Measurements from ENCODE around the gene DCP2. TPM values are rescaled to one million over a fixed set of nuclear protein-coding genes. Genes with fewer than 3 reads are reported as not detected.
A peak's percentile ranks its signal among the peaks of the same experiment; 100 is the strongest.

The DCP2 gene
- total RNA-seq, result 96.1 and 96.8 TPM in 2 replicates
- long read RNA-seq, full-length matches to known transcripts, result 19 of 57 reads
- long read RNA-seq, partial matches to known transcripts, result 18 of 57 reads
- long read RNA-seq, other reads (novel, unspliced or antisense), result 20 of 57 reads

- peak within 1 kb of the TSS; percentile 98 for H3K27ac Mint-ChIP-seq (ENCODE audit: unreplicated experiment)
- peak; percentile 85 for DNase-seq (ENCODE audit: low read depth, low spot score)
- no peaks in the 10 kb centered on the region for H3K27me3 Mint-ChIP-seq (ENCODE audit: low read depth)
- peaks cover 41% of the 10 kb centered on the region for H3K4me1 Mint-ChIP-seq
- no peak for TF ChIP-seq CTCF (conservative IDR thresholded peaks at IDR 0.05)
- H3K9me3 Mint-ChIP-seq, result no peaks in the 10 kb centered on the region
- H3K36me3 Mint-ChIP-seq (ENCODE audit: low read depth), result no peaks in the 10 kb centered on the region
- peak within 1 kb of the TSS; percentile 97 for H3K4me3 Mint-ChIP-seq
Measured at GRCh38 chr5:112976432-112977309, at the start of gene DCP2. Gene DCP2 (plus strand): TSS chr5:112976798. CDS start chr5:112976934, 136 bp downstream.

GRCh38 chr5:112929336-112930081 lies 47.1 kb upstream of the DCP2 start:
- TF ChIP-seq CTCF (conservative IDR thresholded peaks at IDR 0.05), result no peak
- H3K27ac Mint-ChIP-seq (ENCODE audit: unreplicated experiment), result no peak overlapping the region
- no peaks in the 10 kb centered on the region for H3K27me3 Mint-ChIP-seq (ENCODE audit: low read depth)
- no peaks in the 10 kb centered on the region for H3K9me3 Mint-ChIP-seq
- H3K4me3 Mint-ChIP-seq, result no peak overlapping the region
- no peaks in the 10 kb centered on the region for H3K36me3 Mint-ChIP-seq (ENCODE audit: low read depth)
- DNase-seq (ENCODE audit: low read depth, low spot score), result no peak
- peaks cover 4% of the 10 kb centered on the region for H3K4me1 Mint-ChIP-seq

- TF ChIP-seq CTCF (conservative IDR thresholded peaks at IDR 0.05), result no peak
- no peak overlapping the region for H3K4me3 Mint-ChIP-seq
Measured at GRCh38 chr5:112930082-112930344, 46.6 kb upstream of the DCP2 start.

GRCh38 chr5:112931473-112931872 lies 45.1 kb upstream of the DCP2 start:
- no peak for TF ChIP-seq CTCF (conservative IDR thresholded peaks at IDR 0.05)
- Mint-ChIP-seq H3K27me3 (ENCODE audit: low read depth) (no peaks in the 10 kb centered on the region), H3K4me1 (peaks cover 4% of the 10 kb centered on the region), H3K27ac (ENCODE audit: unreplicated experiment) (no peak overlapping the region), H3K9me3 (no peaks in the 10 kb centered on the region), H3K4me3 (no peak overlapping the region), H3K36me3 (ENCODE audit: low read depth) (no peaks in the 10 kb centered on the region)
- no peak for DNase-seq (ENCODE audit: low read depth, low spot score)

More at GRCh38 chr5:112930082-112930344, 46.6 kb upstream of the DCP2 start:
- no peaks in the 10 kb centered on the region for H3K36me3 Mint-ChIP-seq (ENCODE audit: low read depth)
- H3K4me1 Mint-ChIP-seq, result peaks cover 4% of the 10 kb centered on the region
- H3K27ac Mint-ChIP-seq (ENCODE audit: unreplicated experiment), result no peak overlapping the region
- DNase-seq (ENCODE audit: low read depth, low spot score), result no peak
- H3K27me3 Mint-ChIP-seq (ENCODE audit: low read depth), result no peaks in the 10 kb centered on the region
- no peaks in the 10 kb centered on the region for H3K9me3 Mint-ChIP-seq

GRCh38 chr5:112933105-112933504 lies 43.5 kb upstream of the DCP2 start:
- Mint-ChIP-seq H3K27ac (ENCODE audit: unreplicated experiment) (no peak overlapping the region), H3K36me3 (ENCODE audit: low read depth) (no peaks in the 10 kb centered on the region), H3K27me3 (ENCODE audit: low read depth) (no peaks in the 10 kb centered on the region), H3K4me3 (no peak overlapping the region), H3K9me3 (no peaks in the 10 kb centered on the region), H3K4me1 (peaks cover 4% of the 10 kb centered on the region)
- no peak for TF ChIP-seq CTCF (conservative IDR thresholded peaks at IDR 0.05)
- DNase-seq (ENCODE audit: low read depth, low spot score), result no peak
